Right hindlimb (tissue), 1 donor: ENCODE results near the gene RGP1.

Source experiments
- DNase-seq: peaks from one replicate; pipeline ENCODE4 v3.0.0-alpha.2; 2018

RGP1 gene

DNA sequence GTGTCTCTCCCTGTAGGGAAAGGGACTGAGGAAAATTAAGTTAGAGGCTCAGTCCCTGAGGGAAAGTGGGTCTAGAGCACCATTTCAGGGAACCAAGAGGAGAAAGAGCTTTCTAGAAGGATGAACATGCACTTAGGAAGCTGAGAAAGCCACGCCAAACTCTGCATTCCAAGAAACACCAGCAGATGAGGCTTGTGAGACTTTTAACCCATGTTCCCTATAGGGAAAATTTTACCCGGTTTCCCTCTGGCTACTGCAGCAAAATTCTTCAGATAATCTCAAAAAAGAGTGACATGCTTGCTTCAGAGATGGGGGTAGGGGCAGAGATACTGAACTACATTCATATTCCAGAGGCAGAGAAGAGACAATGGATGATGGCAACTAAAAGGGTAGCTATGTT, 25.7 kb upstream of the RGP1 start:
- no peak for DNase-seq

GRCh38 chr9:35723908-35724307, 25.2 kb upstream of the RGP1 start:
- DNase-seq = no peak

GRCh38 chr9:35725362-35725761, 23.7 kb upstream of the RGP1 start:
- no peak for DNase-seq

DNA sequence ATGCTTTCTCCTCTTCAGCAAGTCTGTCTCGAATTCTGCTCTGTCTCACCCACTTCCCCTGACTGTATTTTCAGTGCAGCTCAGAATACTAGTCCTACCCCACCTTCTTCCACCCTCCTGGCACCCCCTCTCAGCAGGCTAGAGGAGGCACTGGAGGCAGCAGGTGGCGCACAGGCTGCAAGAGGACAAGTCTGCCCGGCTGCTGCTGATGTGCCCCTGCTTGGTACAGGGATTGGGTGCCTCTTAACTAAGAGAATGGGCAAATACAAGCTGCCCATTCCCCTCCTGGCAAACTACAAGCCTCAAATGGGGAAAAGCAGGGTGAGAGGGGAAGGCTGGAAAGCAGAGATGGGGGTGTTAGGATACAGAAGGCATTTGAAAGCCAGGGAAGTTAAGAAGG, 22.2 kb upstream of the RGP1 start:
- DNase-seq = no peak

DNA sequence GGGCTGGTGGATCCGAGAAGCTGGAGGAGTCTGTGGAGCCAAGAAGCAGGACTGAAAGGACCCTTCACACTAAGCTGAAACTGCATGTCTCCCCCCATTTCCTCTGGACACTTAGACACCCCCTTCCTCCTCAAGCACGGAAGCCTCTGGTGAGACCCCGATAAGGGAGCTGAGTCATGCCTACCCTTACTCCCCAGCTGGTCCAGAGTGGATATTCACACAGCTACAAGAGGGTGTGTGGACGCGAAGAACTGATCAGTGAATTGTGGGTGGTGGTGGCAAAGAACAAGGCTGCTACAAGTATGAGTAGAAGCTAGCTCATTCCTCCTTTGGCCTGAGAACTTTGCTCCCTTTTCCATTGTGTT, 21.4 kb upstream of the RGP1 start:
- DNase-seq = no peak

DNA sequence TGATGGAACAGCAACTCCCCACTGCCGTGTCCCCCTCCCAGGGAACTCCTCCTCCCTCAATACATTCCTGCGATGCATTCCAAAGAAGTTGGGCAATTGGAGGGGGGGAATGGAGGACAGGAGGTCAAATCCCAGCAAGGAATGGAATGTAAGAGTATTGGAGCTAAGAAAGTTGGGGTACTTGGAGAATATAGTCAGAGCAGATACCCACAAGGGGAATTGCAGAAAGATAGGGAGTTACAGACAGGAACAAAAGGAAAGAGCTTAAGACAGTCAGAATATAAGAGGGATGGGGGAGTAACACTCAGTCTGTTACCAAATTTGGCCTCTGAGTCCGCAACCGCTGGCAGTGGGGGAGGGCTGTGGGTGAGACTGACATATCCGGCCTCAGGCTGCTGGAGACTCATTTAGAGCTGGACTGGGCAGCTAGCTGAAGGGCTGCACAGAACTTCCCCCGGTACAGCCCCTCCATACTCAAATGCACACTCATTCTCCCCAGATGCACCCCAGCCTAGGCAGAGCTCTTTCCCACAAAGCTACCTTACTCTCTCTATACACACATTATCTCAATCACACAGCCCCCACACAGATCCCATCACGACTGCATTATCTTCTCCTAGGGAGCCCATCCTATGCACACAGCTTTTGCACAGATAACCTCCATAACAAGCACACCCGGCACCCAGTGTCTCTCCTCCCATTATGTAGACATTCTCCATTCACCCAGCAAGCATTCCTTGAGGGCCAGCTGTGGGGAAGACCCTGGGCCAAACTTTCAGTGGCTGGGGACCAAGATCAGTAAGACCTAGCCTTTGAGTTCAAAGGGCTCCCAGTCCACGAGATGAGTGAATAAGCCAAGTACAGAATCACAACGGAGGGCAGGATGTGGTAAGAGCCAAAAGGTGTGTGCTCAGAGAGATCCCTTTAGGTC, 20.8 kb upstream of the RGP1 start:
- DNase-seq = peak; percentile 79

- no peak for DNase-seq
These were observed 20.0 kb upstream of the RGP1 start for GRCh38 chr9:35729101-35729500.

GRCh38 chr9:35729700-35730485, 19.2 kb upstream of the RGP1 start:
- DNase-seq = peak; percentile 60

- no peak for DNase-seq
These were observed 18.6 kb upstream of the RGP1 start for GRCh38 chr9:35730486-35730854.

DNA sequence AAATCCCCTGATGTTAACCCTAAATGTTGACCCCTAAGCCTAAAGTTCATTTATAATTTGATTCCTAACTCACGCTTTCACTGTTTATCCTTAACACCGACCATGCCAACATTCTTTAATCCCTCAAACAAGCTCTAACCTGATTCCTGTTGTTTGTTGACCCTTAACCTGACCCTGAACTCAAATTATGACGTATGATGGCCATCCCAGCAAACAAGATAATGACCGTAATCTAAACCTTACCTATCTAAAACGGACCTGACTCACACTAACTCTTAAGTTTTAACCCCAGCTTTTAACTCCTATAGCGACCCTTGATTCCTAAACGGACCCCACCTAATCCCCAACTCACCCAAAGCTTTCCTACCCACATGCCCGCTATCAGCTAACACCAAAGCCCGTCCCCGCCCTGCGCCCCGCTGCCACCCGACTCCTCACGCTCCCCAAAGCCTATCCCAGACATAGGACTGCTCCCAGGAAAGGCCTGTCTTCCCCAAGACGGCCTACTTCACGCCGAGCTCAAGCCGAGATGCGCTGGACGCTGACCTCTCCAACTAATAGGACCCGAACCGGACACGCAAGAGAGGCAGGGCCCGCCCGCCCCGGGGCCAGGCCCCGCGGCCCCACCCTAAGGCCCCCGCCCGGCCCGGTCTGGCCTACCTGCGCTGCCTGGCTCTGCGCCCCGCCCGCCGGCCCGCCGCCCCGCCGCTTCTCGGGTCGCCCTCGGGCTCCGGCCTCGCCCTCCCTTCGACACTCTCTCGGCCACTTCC, 17.5 kb upstream of the RGP1 start:
- DNase-seq = no peak

GRCh38 chr9:35732185-35732799, 16.8 kb upstream of the RGP1 start, which contains the start of the genes CREB3 and TLN1:
CREB3 (plus strand) TSS chr9:35732666; CDS start chr9:35732773, 107 bp downstream.
TLN1 (minus strand) TSS chr9:35732195; CDS start chr9:35725694, 6,501 bp downstream.
- DNase-seq = peak; percentile 98

DNA sequence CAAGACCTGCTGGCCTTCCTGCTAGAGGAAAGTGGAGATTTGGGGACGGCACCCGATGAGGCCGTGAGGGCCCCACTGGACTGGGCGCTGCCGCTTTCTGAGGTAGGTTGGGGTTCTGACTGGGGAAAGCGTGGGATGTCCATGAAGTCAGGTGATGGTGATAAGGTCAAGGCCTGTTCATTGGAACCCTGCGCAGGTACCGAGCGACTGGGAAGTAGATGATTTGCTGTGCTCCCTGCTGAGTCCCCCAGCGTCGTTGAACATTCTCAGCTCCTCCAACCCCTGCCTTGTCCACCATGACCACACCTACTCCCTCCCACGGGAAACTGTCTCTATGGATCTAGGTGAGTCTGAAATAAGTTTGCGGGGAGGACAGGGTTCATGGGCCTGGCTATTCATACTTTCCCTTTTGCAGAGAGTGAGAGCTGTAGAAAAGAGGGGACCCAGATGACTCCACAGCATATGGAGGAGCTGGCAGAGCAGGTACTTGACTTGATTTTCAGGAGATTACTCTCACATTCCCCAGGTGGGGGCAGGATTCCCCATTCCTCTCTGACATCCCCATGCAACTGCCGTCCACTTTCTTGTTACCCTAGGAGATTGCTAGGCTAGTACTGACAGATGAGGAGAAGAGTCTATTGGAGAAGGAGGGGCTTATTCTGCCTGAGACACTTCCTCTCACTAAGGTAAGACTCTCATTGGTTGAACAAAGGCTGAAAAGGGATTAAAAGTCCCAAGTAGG, 16.1 kb upstream of the RGP1 start:
- DNase-seq = no peak

GRCh38 chr9:35734096-35734495, 15.0 kb upstream of the RGP1 start:
- no peak for DNase-seq

DNA sequence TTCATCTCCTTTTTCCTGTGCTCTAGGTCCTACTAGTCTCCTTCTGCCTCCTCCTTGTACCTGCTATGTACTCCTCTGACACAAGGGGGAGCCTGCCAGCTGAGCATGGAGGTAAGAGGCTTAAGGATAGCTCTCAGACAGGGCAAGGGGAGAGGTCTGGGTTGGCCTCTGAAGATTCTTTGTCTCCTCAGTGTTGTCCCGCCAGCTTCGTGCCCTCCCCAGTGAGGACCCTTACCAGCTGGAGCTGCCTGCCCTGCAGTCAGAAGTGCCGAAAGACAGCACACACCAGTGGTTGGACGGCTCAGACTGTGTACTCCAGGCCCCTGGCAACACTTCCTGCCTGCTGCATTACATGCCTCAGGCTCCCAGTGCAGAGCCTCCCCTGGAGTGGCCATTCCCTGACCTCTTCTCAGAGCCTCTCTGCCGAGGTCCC, 12.9 kb upstream of the RGP1 start:
- peak; percentile 71 for DNase-seq

- DNase-seq = no peak
These were observed 11.9 kb upstream of the RGP1 start for GRCh38 chr9:35737143-35737542.

GRCh38 chr9:35738186-35738585, 10.9 kb upstream of the RGP1 start:
- DNase-seq = no peak

DNA sequence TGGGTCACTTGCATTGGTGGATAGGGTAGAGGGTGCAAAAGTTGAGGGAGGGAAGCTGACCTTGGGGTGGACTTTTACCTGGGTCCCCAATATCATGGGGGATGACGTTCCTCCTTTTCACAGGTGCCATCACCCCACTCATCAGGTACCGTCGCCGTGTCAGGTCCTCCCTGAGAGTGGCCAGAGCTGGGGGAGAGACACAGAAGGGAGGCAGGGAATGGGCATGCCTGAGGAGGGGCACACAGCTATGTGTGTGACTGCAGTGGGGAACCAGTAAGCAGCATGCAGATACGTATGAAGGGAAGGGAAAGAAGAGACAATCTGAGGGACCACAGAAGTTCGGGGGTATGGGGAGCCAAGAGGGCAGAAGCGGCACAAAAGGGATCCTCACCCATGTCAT, 10.2 kb upstream of the RGP1 start:
- DNase-seq = no peak

DNA sequence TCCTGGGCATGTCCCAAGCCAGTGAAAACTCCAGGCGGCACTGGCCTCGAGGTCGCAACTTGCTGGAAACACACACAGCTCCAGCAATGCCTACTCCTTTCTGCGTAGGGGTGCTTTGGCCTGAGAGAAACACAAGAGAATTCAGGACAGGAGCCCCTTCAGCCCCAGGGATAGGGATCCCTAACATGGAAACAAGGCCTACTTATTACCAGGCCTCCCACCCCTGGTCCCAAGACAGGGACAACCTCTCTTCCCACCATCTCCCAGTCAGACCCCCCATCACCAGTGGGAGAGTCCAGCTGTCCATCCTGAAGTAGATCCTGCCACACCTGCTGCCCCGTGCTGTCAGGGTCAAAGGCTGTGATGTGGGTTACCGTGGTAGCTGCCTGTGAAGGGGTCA, 8.8 kb upstream of the RGP1 start:
- DNase-seq = no peak

DNA sequence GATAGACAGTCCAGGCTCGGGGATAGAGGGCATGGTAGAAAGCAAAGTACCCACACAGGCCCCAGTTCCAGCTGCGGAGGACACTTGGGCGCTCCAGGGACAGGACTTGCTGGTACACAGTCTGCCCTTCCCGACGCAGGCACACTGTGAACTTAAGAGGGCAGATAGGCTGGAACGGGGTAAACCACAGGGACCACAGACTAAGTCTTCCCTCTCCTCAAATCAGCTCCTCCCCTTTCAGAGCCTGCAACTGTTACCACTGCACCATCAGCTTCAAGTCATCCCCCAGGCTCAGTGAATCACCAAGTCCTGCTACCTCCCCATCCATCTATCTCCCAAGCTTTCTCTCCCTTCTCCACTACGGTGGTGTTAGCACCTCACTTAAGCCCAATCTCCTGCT, 7.3 kb upstream of the RGP1 start:
- peak; percentile 17 for DNase-seq

- DNase-seq = no peak
These were observed 5.6 kb upstream of the RGP1 start for GRCh38 chr9:35743452-35743851.

DNA sequence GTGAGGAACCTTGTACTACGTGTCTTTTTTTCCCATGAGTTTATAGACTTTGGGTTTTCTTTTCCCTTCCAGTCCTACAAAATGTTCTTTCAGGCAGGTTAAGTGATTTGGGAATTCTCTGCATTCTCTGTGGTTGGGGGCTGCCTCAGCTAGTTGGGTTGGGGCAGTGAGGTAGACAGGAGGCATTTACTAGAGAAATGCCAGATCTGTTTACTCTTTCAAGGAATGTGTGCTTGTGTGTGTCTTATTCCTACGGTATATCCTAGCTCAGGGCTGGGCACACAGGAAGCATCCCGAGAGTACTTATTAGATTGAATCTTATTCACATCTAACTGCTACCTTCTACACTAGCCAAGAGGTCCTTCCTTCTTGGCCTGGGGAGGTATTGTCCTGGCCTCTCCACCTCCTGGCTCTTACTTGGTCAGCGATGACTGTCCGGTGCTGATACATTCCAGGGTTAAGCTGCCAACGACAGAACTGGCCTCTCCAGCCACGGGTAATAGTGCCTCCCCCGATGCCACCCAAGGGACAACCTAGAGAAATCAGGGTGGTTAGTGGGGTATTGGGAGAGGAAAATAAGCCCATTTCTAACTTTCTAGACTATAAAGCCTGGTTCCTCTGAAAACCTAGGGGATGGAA, 5.1 kb upstream of the RGP1 start:
- no peak for DNase-seq
